Measurements from ENCODE around the gene CD7. TPM values are rescaled to one million over a fixed set of nuclear protein-coding genes. Genes with fewer than 3 reads are reported as not detected.
A peak's percentile ranks its signal among the peaks of the same experiment; 100 is the strongest.

The CD7 gene
- total RNA-seq, 1 donor from 2014 or later = not detected

DNA sequence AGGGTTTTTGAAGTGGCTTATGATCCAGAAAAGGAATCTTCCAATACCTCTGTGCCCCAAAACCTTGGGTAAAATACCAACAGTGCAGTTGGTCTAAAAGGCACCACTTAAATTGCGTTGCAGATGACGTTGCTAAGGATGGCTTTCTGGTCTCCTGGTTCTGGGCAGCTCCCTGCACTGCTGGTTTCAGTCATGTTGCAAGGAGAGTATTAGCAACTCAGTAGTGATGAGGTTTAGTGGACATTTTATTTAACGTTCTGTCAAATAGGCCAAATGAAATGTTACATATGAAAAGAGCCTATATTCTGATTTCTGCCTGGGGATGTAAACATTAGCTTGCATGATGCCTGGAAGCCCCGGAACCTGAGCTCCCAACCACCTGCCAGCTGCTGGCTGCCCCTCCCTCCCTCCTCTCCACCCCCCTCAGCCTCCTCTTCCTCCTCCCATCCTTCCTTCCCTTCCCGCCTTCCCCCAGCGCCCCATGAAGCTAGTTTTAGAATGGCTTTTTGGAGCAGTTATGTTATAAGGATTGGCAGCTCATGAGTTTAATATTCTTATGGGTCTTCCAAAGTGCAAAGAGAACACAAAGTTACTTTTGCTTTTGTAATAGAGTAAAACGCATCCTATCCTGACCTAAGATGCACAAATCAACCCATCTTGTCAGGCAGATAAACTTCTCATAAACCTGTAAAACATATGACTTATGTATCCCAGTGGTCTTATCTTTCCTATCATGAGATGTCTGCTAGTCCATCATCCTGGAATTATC, 20.7 kb downstream of the CD7 start:
- Mint-ChIP-seq H3K4me1 (ENCODE audit: unreplicated experiment) (no peaks in the 10 kb centered on the region), H3K27me3 (ENCODE audit: unreplicated experiment) (peaks cover 6% of the 10 kb centered on the region), H3K9me3 (ENCODE audit: unreplicated experiment) (no peaks in the 10 kb centered on the region), H3K36me3 (ENCODE audit: low read depth, unreplicated experiment) (no peaks in the 10 kb centered on the region), H3K4me3 (ENCODE audit: unreplicated experiment) (no peak overlapping the region), H3K27ac (ENCODE audit: unreplicated experiment) (no peak overlapping the region)
- no peak for DNase-seq (ENCODE audit: low spot score)
- TF ChIP-seq, protein P1, sequence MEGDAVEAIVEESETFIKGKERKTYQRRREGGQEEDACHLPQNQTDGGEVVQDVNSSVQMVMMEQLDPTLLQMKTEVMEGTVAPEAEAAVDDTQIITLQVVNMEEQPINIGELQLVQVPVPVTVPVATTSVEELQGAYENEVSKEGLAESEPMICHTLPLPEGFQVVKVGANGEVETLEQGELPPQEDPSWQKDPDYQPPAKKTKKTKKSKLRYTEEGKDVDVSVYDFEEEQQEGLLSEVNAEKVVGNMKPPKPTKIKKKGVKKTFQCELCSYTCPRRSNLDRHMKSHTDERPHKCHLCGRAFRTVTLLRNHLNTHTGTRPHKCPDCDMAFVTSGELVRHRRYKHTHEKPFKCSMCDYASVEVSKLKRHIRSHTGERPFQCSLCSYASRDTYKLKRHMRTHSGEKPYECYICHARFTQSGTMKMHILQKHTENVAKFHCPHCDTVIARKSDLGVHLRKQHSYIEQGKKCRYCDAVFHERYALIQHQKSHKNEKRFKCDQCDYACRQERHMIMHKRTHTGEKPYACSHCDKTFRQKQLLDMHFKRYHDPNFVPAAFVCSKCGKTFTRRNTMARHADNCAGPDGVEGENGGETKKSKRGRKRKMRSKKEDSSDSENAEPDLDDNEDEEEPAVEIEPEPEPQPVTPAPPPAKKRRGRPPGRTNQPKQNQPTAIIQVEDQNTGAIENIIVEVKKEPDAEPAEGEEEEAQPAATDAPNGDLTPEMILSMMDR (IDR thresholded peaks at IDR 0.05; ENCODE audit: unreplicated experiment) = no peak

DNA sequence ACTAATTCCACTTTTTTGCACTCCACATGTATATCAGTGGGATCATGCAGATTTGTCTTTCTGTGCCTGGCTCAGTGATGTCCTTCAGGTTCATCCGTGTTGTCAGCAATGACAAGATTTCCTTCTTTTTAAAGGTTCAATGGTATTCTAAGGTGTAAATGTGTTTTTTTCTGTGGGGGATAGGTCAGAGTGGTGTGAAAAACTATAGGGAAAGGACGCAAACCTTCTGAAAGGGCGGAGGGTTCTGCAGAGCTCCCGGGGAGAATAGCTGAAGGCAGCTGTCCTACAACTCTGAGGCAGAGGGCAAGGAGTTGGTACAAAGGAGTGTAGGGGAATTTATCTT, 22.0 kb downstream of the CD7 start:
- Mint-ChIP-seq H3K4me3 (ENCODE audit: unreplicated experiment) (no peak overlapping the region), H3K27me3 (ENCODE audit: unreplicated experiment) (peaks cover 6% of the 10 kb centered on the region), H3K9me3 (ENCODE audit: unreplicated experiment) (no peaks in the 10 kb centered on the region), H3K27ac (ENCODE audit: unreplicated experiment) (no peak overlapping the region), H3K4me1 (ENCODE audit: unreplicated experiment) (no peaks in the 10 kb centered on the region), H3K36me3 (ENCODE audit: low read depth, unreplicated experiment) (no peaks in the 10 kb centered on the region)
- TF ChIP-seq, protein P1 (IDR thresholded peaks at IDR 0.05; ENCODE audit: unreplicated experiment) = no peak
- DNase-seq (ENCODE audit: low spot score) = no peak

DNA sequence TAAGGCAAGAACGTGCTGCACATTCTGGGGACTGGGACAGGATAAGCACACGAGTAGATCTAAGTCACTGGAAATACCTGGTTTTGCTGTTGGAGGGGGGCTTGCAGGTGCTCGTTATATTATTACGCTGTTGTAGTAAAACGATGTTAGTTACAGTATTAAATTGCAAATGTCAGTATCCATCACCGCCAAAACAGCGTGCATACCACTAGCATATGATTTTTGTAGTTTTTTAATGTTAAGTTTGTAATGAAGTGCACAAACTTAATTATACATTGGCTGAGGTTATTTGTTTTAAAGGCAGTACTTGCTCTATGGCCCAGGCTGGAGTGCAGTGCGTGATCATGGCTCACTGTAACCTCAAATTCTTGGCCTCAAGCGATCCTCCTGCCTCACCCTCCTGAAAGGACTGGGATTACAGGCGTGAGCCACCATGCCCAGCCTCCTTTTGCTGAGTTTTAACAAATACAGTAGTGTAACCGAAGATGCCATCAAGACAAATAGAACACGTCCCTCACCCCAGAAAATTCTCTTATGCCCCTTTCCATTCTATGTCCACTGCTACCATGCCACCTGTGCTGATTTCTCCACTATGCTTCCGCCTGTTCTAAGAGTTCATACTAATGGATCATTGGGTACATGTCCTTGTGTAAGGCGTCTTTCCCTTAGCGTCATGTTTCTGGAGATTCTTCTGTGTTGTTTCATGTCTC, 23.2 kb downstream of the CD7 start:
- Mint-ChIP-seq H3K4me1 (ENCODE audit: unreplicated experiment) (no peaks in the 10 kb centered on the region), H3K27ac (ENCODE audit: unreplicated experiment) (no peak overlapping the region), H3K36me3 (ENCODE audit: low read depth, unreplicated experiment) (no peaks in the 10 kb centered on the region), H3K4me3 (ENCODE audit: unreplicated experiment) (peak overlapping the region; percentile 33), H3K27me3 (ENCODE audit: unreplicated experiment) (no peaks in the 10 kb centered on the region), H3K9me3 (ENCODE audit: unreplicated experiment) (no peaks in the 10 kb centered on the region)
- DNase-seq (ENCODE audit: low spot score) = no peak
- TF ChIP-seq, protein P1 (IDR thresholded peaks at IDR 0.05; ENCODE audit: unreplicated experiment) = no peak

DNA sequence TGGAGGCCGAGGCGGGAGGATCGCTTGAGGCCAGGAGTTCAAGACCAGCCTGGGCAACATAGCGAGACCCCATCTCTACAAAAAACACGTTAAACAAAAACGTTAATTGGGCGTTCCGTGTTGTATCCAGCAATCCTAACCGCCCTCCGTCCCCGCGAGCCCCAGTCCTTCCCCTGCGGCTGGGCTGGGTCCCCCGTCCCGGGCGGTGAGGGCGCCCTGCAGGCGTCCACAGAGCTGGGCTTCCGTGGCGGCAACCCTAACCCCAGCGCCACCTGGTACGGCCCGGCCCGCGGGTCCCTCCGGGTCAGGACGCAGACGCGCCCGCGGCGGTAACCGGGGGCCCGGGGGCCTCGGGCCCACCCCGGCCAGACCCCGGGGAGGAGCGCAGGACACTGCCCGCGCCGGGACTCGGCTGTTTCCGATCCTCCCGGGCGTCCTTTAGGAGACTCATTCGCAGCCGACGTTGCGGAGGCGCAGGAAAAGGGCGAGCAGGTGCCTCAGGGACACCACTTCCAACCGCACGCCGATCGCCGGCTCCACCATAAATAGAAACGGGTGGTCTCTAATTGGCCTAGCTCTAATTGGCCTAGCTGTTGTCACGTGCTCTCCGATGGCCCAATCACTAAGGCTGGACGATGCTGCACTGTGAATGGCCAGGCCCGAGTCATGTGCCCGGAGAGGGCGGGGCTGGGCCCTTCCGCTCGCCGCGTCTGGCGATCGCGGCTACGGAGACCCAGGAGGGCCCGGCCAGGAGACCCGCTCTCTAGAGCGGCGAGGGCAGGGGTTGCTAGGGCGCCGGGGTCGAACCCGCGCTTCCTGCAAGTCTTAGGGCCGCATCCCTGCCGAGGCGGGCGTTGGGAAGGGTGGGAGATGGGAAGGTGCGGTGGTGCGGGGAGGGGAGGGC, 24.9 kb downstream of the CD7 start:
- peaks cover 2% of the 10 kb centered on the region for H3K27me3 Mint-ChIP-seq (ENCODE audit: unreplicated experiment)

More for the DNA sequence above, 24.9 kb downstream of the CD7 start:
- H3K9me3 Mint-ChIP-seq (ENCODE audit: unreplicated experiment) = no peaks in the 10 kb centered on the region
- TF ChIP-seq, protein P1 (IDR thresholded peaks at IDR 0.05; ENCODE audit: unreplicated experiment) = no peak
- DNase-seq (ENCODE audit: low spot score) = peak; percentile 92
- peaks cover 4% of the 10 kb centered on the region for H3K36me3 Mint-ChIP-seq (ENCODE audit: low read depth, unreplicated experiment)
- peak overlapping the region; percentile 81 for H3K27ac Mint-ChIP-seq (ENCODE audit: unreplicated experiment)
- H3K4me3 Mint-ChIP-seq (ENCODE audit: unreplicated experiment) = peak overlapping the region; percentile 92
- H3K4me1 Mint-ChIP-seq (ENCODE audit: unreplicated experiment) = no peaks in the 10 kb centered on the region

Data from endothelial cell (in vitro differentiated cells).